Activated CD4-positive, alpha-beta T cell treated with anti-CD3 and anti-CD28 coated beads, Interleukin-2, amount 10 ng/mL, durations not matched to agents 24 days and 14 days (primary cell): ENCODE data around the gene IMPG2. TPM values are rescaled to one million over a fixed set of nuclear protein-coding genes. Genes with fewer than 3 reads are reported as not detected.

Experiments
- DNase-seq: peaks from one replicate; pipeline ENCODE4 v3.0.0; 2022
- H3K27ac Mint-ChIP-seq: one replicate; pipeline ENCODE4 v1.8.0; 2022; ENCODE audit warnings: mild to moderate bottlenecking, mixed read lengths
- H3K27me3 Mint-ChIP-seq: one replicate; pipeline ENCODE4 v1.8.0; 2022; ENCODE audit warnings: mixed read lengths
- H3K36me3 Mint-ChIP-seq: one replicate; pipeline ENCODE4 v1.8.0; 2022; ENCODE audit warnings: low read depth, mild to moderate bottlenecking, mixed read lengths
- H3K4me1 Mint-ChIP-seq: one replicate; pipeline ENCODE4 v1.8.0; 2021; ENCODE audit warnings: mixed read lengths
- H3K4me3 Mint-ChIP-seq: one replicate; pipeline ENCODE4 v1.8.0; 2022; ENCODE audit warnings: mild to moderate bottlenecking, moderate library complexity, mixed read lengths
- H3K9me3 Mint-ChIP-seq: one replicate; pipeline ENCODE4 v1.8.0; 2021; ENCODE audit warnings: mixed read lengths
- intact Hi-C: fragments of 100-400 bp; cut with micrococcal nuclease; formaldehyde crosslinking; loops from one replicate; pipeline ENCODE4 v1.15.1; 2023
- total RNA-seq: library from RNA; stranded (reverse); gene quantifications from 2 replicates; pipeline ENCODE4 v1.2.3, GENCODE V29; 2022

Gene IMPG2
- total RNA-seq, 1 donor from 2014 or later, result 0.02 TPM

DNA sequence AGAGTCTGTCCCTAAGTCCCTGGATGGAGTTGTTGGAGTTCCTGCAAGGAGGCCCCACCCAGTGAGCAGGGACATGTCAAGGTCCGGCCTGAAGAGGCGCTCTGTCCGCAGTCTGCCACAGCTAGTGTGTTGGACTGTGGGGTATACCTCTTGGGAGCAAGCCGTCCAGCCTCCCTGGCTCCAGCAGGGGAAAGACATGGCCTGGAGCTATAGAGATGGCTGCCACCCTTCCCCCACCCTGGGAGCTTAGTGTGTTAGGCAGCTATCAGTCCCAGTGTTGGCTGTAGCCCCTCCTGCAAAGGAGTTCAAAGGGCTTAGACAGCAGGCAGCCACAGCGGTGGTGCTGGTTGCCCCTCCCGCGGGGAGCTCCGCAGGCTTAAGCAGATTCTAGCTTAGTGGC, 20.3 kb downstream of the IMPG2 start:
- Mint-ChIP-seq H3K4me1 (no peaks in the 10 kb centered on the region), H3K36me3 (peaks cover 2% of the 10 kb centered on the region), H3K27me3 (no peaks in the 10 kb centered on the region), H3K27ac (no peak overlapping the region), H3K4me3 (no peak overlapping the region), H3K9me3 (peaks cover 21% of the 10 kb centered on the region)
- no peak for DNase-seq
- intact Hi-C loops, result no loop called here

DNA sequence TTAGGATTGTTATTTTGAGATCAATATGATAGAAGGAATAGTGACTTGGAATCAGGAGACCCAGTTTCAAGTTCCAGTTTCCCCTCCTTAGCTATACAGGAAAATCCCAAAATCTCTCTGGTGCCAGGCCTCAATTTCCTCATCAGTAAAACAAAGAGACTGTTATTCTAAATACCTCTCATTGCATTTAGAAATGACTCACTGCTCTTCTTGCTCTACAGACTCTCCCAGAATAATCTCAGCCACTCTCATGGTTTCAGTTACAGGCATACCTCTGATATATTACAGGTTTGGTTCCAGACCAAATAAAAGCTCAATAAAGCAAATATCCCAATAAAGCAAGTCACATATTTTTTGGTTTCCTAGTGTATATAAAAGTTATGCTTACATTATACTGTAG, 28.3 kb downstream of the IMPG2 start:
- DNase-seq, result no peak
- intact Hi-C loops, result no loop called here
- no peaks in the 10 kb centered on the region for H3K27me3 Mint-ChIP-seq
- H3K4me1 Mint-ChIP-seq, result no peaks in the 10 kb centered on the region
- peaks cover 4% of the 10 kb centered on the region for H3K9me3 Mint-ChIP-seq
- H3K4me3 Mint-ChIP-seq, result no peak overlapping the region
- H3K36me3 Mint-ChIP-seq, result no peaks in the 10 kb centered on the region
- no peak overlapping the region for H3K27ac Mint-ChIP-seq

DNA sequence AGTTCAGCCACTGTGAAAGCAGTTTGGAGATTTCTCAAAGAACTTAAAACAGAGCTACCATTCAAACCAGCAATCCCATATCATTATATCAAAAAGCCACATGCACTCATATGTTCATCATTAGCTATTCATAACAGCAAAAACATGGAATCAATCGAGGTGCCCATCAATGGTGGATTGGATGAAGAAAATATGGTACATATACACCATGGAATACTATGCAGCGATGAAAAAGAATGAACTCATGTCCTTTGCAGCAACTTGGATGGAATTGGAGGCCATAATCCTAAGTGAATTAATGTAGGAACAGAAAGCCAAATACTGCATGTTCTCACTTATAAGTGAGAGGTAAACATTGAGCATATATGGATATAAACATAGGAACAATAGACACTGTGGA, 32.1 kb downstream of the IMPG2 start:
- Mint-ChIP-seq H3K4me1 (no peaks in the 10 kb centered on the region), H3K36me3 (no peaks in the 10 kb centered on the region), H3K27me3 (no peaks in the 10 kb centered on the region), H3K27ac (no peak overlapping the region), H3K4me3 (no peak overlapping the region), H3K9me3 (peaks cover 4% of the 10 kb centered on the region)
- DNase-seq, result no peak
- intact Hi-C loops, result no loop called here

DNA sequence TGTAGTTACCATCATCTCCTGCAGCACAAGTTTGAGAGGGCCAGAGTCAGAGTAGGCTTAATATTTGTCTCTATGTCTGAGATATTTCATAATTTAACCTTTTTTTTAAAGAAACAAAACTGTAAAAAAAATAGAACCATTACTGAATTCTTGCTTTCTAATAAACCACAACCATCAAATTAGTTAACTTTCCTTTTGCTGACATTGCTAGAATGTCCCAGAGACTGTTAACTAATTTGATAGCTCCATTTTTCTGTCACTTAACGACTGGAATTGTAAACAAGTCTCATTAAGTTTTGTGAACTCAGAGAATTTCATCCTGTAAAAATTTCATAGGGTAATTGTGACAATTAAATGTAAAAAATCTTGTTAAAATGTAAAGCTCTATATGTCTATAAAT, 35.6 kb downstream of the IMPG2 start:
- DNase-seq, result no peak
- intact Hi-C loops, result no loop called here
- H3K4me1 Mint-ChIP-seq, result no peaks in the 10 kb centered on the region
- H3K27ac Mint-ChIP-seq, result no peak overlapping the region
- no peaks in the 10 kb centered on the region for H3K27me3 Mint-ChIP-seq
- H3K9me3 Mint-ChIP-seq, result peaks cover 4% of the 10 kb centered on the region
- H3K4me3 Mint-ChIP-seq, result no peak overlapping the region
- no peaks in the 10 kb centered on the region for H3K36me3 Mint-ChIP-seq

DNA sequence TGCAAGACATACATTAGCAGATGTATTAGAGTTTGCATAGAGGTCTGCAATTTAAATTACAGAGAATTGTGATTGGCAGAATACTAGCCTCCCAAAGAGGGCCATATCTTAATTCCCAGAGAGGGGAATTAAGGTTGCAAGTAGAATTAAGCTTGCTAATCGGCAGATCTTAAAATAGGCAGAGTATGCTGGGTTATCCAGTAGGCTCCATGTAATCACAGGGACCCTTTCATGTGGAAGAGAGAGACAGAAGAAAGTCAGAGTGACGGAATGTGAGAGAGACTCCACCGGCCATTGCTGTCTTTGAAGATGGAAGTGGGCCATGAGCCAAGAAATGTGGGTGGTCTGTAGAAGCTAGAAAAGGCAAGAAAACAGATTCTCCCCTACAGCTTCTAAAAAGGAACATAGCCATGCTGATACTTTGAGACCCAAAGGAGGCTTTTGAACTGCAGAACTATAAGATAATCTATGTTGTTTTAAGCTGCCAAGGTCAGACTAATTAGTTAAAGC, 38.8 kb downstream of the IMPG2 start:
- Mint-ChIP-seq H3K36me3 (no peaks in the 10 kb centered on the region), H3K4me3 (no peak overlapping the region), H3K4me1 (no peaks in the 10 kb centered on the region), H3K27ac (no peak overlapping the region), H3K27me3 (no peaks in the 10 kb centered on the region), H3K9me3 (peaks cover 4% of the 10 kb centered on the region)
- intact Hi-C loops, result no loop called here
- no peak for DNase-seq

DNA sequence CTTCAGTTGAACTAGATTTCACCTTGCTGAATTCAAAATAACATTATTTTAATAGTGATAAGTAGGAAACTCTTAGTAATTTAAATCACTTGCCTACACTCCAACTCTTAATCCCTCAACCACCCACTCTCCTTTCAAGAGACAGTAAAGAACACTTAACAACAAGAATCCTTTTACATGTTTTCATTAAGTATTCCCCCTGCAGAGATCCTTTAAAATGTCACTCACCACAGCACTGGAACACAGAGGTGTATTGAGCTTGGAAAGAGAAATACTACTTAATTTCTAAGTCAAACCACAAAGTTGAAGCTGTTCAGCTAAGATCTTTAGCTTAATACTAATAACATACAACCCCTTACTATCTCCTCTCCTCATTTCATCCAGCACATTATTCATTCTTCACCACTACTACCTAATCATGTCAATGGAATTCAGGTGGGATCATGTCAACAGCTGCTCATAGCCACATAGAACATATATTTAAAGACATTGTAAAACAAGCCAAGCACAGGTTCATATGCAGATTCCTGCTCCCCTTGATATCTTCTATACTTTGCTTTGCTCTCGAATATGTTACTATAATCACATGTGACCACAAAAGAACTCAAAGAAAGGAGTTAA, 40.5 kb downstream of the IMPG2 start:
- H3K9me3 Mint-ChIP-seq, result no peaks in the 10 kb centered on the region
- no peak for DNase-seq
- H3K4me3 Mint-ChIP-seq, result no peak overlapping the region
- H3K4me1 Mint-ChIP-seq, result no peaks in the 10 kb centered on the region
- H3K27me3 Mint-ChIP-seq, result no peaks in the 10 kb centered on the region
- intact Hi-C loops, result no loop called here
- no peaks in the 10 kb centered on the region for H3K36me3 Mint-ChIP-seq
- no peak overlapping the region for H3K27ac Mint-ChIP-seq

DNA sequence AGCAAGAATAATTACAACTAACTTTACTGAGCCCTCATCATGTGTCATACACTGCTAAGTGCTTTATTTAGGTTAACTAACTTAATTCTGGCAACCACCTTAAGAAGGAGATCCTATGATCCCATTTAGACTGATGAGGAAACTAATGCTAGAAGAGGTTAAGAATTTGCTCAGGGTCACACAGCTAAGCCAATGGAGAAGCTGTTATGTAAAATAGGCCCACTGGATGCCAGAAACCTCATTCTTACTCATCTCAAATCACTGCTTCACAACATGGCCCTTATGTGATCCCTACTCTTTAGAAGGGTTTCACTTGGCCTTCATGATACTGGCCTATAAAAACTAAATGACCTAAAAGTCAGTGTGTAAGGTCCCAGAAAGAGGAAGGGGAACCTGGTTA, 41.2 kb downstream of the IMPG2 start:
- Mint-ChIP-seq H3K36me3 (no peaks in the 10 kb centered on the region), H3K4me3 (no peak overlapping the region), H3K9me3 (no peaks in the 10 kb centered on the region), H3K27me3 (no peaks in the 10 kb centered on the region), H3K27ac (no peak overlapping the region), H3K4me1 (no peaks in the 10 kb centered on the region)
- no peak for DNase-seq
- intact Hi-C loops, result no loop called here

DNA sequence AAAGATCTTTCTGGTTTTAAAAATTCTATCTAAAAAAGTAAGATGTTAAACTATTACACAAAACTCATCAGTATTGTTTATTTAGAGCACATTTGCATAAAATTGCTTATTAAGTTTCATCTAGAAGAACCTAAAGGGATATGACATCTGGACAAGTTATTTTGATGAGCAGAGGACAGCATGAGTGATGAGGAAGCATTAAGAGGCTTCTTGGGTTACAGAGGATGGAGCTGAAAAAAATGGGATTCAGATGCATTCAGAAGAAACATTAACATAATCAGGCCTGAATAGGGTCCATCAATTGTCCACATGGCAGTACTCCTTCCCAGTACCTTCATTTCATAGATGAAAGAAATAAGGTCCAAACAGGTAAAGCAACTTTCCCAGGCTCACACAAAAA, 41.6 kb downstream of the IMPG2 start:
- H3K4me1 Mint-ChIP-seq, result no peaks in the 10 kb centered on the region
- intact Hi-C loops, result no loop called here
- H3K36me3 Mint-ChIP-seq, result no peaks in the 10 kb centered on the region
- H3K4me3 Mint-ChIP-seq, result no peak overlapping the region
- no peaks in the 10 kb centered on the region for H3K27me3 Mint-ChIP-seq
- DNase-seq, result no peak
- no peak overlapping the region for H3K27ac Mint-ChIP-seq
- no peaks in the 10 kb centered on the region for H3K9me3 Mint-ChIP-seq

DNA sequence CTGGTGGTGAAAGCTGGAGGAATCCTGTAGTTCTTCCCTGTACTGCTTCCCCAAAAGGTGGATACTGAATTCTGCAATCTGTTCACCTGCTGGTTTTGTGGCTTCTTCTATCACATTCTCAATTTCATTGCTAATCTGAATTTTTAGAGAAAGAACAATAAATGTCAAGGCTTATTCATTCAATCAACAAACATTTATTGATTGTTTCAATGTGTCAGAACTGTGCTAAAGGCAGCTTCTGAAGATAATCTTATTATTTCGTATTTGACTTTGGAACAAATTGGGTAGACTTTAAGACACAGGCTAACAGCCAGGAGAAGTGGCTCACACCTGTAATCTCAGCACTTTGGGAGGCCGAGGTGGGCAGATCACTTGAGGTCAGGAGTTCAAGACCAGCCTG, 46.8 kb downstream of the IMPG2 start:
- no peaks in the 10 kb centered on the region for H3K27me3 Mint-ChIP-seq
- no peaks in the 10 kb centered on the region for H3K4me1 Mint-ChIP-seq
- no peaks in the 10 kb centered on the region for H3K9me3 Mint-ChIP-seq
- intact Hi-C loops, result no loop called here
- no peaks in the 10 kb centered on the region for H3K36me3 Mint-ChIP-seq
- H3K4me3 Mint-ChIP-seq, result no peak overlapping the region
- no peak overlapping the region for H3K27ac Mint-ChIP-seq
- DNase-seq, result no peak

DNA sequence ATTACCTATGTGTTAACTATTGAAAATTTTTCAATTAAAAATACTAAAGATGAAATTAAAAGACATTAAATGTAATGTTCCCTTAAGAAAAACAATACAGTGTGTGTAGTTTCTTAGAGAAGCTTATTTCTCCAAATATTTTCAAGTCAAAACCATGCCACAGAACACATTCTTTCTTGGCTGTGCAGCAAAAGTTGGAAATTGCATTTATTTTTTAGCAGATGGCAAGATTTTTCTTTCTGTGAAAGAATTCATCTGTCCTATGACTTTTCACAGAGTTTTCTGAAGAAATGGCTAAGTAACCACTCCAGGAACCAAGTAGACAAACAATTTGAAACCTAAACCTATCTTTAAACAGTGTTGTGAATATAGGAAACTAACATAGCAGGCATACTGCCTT, 47.2 kb downstream of the IMPG2 start:
- Mint-ChIP-seq H3K4me1 (no peaks in the 10 kb centered on the region), H3K27me3 (no peaks in the 10 kb centered on the region), H3K4me3 (no peak overlapping the region), H3K9me3 (no peaks in the 10 kb centered on the region), H3K27ac (no peak overlapping the region), H3K36me3 (no peaks in the 10 kb centered on the region)
- no peak for DNase-seq
- intact Hi-C loops, result no loop called here

DNA sequence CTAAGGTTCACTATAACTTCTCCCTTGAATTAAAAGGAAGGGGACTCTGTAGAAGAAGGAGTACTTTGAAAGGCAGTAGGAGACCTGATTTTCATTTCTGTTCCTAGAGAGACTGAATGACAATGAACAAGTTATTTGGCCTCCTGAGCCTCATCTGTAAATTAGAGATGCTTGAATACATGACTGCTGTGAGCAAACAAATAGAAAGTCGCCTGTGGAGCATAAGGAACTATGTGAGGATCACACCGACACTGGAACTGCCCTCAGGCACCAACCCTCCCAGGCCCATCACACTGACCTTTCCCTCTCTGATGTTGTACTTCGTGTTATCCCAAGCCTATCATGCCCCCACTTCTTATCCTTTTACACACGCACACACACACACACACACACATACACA, 48.6 kb downstream of the IMPG2 start:
- Mint-ChIP-seq H3K27ac (no peak overlapping the region), H3K36me3 (no peaks in the 10 kb centered on the region), H3K4me1 (no peaks in the 10 kb centered on the region), H3K4me3 (no peak overlapping the region), H3K27me3 (no peaks in the 10 kb centered on the region), H3K9me3 (no peaks in the 10 kb centered on the region)
- intact Hi-C loops, result no loop called here
- DNase-seq, result no peak

DNA sequence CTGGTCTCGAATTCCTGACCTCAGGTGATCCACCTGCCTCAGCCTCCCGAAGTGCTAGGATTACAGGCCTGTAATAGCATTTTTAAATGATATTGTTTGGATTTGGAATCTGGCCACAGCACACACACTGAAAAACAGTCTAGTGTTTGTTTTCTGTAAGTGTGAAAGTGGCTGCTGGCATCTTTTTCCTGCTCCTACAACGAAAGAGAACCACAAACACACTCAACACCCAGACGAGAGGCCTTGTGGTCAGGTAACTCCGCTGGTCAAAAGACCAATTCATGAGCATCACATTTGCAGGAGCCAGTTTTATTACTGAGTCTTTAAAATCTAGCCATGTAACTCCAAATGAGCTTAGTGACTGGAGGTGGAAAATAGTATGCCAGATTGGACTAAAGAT, 50.2 kb downstream of the IMPG2 start:
- no peaks in the 10 kb centered on the region for H3K4me1 Mint-ChIP-seq
- H3K4me3 Mint-ChIP-seq, result no peak overlapping the region
- no peak overlapping the region for H3K27ac Mint-ChIP-seq
- intact Hi-C loops, result no loop called here
- H3K27me3 Mint-ChIP-seq, result no peaks in the 10 kb centered on the region
- no peaks in the 10 kb centered on the region for H3K36me3 Mint-ChIP-seq
- no peak for DNase-seq
- no peaks in the 10 kb centered on the region for H3K9me3 Mint-ChIP-seq

DNA sequence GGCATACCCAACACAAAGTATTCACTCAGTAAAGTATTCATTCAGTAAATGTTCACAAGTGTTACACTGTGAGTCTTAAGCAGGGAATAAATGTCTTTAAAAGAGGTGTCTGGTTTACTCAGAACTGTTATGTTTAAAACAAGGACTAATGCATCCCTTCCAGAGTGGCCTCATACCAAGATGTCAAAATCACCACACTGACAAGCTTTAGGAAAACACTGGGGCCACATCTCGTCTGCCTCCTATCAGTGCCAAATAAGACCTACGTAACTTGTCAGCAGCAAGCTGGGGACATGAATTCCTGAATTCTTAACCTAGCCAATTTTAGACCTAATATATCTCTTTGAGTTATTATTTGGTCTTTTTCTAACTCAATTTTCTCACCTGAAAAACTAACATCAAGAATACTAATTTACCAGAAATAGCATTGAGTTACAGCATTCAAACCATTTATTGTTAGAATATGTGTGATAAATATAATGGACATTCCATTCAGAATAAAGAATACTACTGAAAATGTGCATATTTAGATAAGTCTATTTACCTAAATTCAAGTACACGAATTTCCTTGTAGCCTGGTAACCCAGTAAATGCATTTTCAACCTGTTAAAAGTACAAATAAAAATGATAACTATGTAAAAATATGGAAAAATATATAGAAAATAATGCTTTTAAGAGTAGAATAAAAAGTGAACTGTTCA, 51.3 kb downstream of the IMPG2 start:
- Mint-ChIP-seq H3K4me3 (no peak overlapping the region), H3K27ac (no peak overlapping the region), H3K9me3 (no peaks in the 10 kb centered on the region), H3K4me1 (no peaks in the 10 kb centered on the region), H3K27me3 (peaks cover 3% of the 10 kb centered on the region), H3K36me3 (no peaks in the 10 kb centered on the region)
- no peak for DNase-seq
- intact Hi-C loops, result no loop called here

DNA sequence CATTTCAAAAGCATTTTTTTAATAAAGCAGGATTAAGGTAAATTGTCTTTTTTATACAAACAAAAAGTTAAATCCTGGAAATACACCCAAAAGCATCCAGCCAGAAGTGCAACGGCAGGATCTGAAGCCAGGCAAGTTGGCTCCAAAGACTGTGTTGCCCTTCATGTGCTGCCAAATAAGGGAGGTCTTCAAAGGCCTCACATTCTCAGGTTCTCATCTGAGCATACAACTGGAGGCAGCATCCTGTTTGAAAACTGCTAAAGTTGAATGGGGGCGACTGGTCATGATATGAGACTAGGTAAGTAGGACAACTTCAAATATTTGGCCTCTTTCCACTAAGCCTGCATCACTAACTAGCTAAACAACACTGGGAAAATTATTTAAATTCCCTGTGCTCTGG, 52.2 kb downstream of the IMPG2 start:
- no peak for DNase-seq
- H3K27me3 Mint-ChIP-seq, result peaks cover 3% of the 10 kb centered on the region
- H3K9me3 Mint-ChIP-seq, result no peaks in the 10 kb centered on the region
- H3K36me3 Mint-ChIP-seq, result no peaks in the 10 kb centered on the region
- H3K4me3 Mint-ChIP-seq, result no peak overlapping the region
- no peak overlapping the region for H3K27ac Mint-ChIP-seq
- no peaks in the 10 kb centered on the region for H3K4me1 Mint-ChIP-seq
- intact Hi-C loops, result no loop called here

DNA sequence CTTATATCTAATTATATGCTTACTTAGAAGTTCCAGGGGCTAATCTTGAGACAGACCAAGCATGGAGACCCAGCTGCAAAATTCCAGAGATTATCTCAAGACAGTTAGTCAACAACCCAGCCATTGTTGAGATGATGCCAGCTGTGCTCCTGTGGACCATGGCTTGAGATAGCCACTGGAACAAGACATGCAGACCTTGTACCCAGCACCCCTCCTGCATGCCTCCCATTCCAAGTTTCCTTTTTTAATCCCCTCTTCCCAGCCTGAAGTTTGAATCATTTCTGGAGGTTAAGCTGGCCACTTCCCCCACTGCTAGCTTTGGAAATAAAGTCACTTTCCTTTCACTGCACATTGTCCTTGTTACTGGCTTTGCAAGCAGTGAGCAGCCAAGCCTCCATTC, 53.8 kb downstream of the IMPG2 start:
- Mint-ChIP-seq H3K4me1 (peaks cover 2% of the 10 kb centered on the region), H3K36me3 (no peaks in the 10 kb centered on the region), H3K27me3 (peaks cover 3% of the 10 kb centered on the region), H3K4me3 (no peak overlapping the region), H3K27ac (no peak overlapping the region), H3K9me3 (no peaks in the 10 kb centered on the region)
- no peak for DNase-seq
- intact Hi-C loops, result no loop called here
